ENCODE results near the gene SIK3.

The SIK3 gene

DNA sequence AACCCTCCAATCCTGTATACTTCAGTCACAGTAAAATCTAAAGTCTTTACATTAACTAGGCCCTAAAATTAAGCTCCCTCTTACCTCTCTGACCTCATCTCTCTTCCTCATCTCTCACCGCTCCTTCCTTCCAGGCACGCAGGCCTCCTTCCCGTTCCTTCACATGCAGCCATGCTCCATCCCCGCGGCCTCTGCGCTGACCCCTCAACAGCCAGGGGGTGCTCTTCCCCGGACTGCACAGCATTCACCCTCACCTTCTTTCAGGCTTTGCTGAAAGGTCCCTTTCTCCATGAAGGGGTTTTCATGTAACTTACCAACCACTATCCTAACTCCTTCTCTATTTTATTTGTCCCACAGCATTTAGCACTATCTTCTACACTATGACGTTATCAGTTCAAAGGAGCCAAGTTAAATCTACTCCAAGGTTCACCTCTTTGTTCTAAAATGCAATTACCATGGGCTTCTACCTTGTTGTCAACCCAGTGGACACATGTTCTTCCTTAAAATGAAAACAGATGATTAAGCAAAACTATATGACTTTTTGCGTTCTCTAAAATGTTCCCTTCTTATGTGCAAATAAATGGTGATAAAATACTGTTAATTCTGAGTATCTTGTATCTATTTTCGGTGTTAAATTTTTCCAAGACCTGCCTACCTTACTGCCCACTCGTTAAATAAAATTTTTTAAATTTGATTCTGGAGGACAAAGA lies 203.0 kb downstream of the SIK3 start:
- no peak for DNase-seq (ENCODE audit: low read depth in 3 of 3)

DNA sequence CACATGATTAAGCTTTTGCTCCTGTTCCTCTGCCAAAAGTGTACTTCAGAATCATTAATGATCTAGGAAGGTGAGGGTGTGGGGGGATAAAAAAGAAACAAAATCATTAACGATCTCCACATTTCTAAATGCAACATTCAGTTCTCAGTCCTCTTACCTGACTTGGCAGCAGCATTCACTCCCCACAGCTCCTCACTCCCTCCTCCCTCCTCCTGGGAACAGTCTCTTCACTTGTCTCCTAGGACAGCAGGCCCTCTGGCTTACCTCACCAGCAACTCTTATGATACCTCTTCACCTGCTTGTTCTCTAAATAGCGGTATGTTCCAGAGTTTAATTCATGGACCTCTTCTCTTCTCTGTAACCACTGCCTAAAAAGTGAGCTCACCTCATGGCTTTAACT lies 204.3 kb downstream of the SIK3 start:
- no peak for DNase-seq (ENCODE audit: low read depth in 3 of 3)

GRCh38 chr11:116893437-116893836 lies 204.8 kb downstream of the SIK3 start:
- DNase-seq (ENCODE audit: low read depth in 3 of 3) = no peak

- no peak for DNase-seq (ENCODE audit: low read depth in 3 of 3)
Observed at GRCh38 chr11:116892374-116892773, 205.9 kb downstream of the SIK3 start.

- no peak for DNase-seq (ENCODE audit: low read depth in 3 of 3)
Observed at GRCh38 chr11:116891746-116892145, 206.5 kb downstream of the SIK3 start.

DNA sequence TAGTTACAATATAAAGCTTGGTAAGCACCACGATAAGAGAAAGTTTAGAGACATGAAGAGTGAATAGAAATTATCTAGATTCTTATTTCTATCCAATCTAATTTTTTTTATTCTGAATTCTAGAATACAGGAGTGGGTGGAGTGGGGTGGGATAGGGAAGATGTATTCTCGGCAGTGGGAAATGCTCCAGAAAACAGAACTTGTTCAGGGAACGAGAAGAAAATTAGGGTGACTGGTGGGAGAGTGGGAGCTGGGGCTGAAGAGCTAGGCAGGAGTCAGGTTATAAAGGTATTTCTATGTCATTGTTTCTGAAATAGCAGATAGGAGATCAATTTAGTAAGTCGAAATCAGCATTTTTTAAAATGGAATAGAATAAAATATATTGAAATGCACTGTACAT lies 207.6 kb downstream of the SIK3 start:
- no peak for DNase-seq (ENCODE audit: low read depth in 3 of 3)

- DNase-seq (ENCODE audit: low read depth in 3 of 3) = no peak
Observed at GRCh38 chr11:116890193-116890592, 208.0 kb downstream of the SIK3 start.

DNA sequence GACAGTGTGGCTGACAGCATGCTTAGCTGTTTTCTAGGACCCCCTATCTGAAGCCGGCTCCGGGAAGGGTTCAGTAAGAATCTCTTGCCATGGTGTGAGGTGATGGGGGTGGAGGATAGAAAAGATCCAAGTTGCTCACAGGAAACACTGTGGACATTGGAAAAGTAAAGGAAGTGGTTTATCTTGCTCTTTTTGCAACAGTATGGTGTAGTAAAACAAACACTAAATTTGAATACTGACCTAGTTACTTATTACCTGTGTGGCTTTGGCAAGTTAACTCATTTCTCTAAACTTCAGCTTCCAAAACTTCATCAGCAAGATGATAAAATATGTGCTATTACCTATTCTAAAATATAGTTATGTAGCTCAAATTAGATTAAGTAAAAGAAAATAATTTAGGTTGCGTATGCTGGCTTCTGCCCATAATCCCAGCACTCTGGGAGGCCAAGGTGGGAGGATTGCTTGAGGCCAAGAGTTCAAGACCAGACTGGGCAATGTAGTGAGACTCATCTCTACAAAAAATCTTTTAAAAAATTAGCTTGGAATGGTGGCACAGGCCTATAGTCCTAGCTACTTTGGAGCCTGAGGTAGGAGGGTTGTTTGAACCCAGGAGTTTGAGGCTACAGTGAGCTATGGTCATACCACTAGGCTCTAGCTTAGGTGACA lies 209.2 kb downstream of the SIK3 start:
- DNase-seq (ENCODE audit: low read depth in 3 of 3) = no peak

GRCh38 chr11:116888024-116888423 lies 210.2 kb downstream of the SIK3 start:
- no peak for DNase-seq (ENCODE audit: low read depth in 3 of 3)

- DNase-seq (ENCODE audit: low read depth in 3 of 3) = no peak
Observed at GRCh38 chr11:116885951-116886655, 212.1 kb downstream of the SIK3 start.

- peak in 1 of 3 donors; percentile 8 for DNase-seq (ENCODE audit: low read depth in 3 of 3)
Observed at GRCh38 chr11:116882386-116882785, 215.8 kb downstream of the SIK3 start.

DNA sequence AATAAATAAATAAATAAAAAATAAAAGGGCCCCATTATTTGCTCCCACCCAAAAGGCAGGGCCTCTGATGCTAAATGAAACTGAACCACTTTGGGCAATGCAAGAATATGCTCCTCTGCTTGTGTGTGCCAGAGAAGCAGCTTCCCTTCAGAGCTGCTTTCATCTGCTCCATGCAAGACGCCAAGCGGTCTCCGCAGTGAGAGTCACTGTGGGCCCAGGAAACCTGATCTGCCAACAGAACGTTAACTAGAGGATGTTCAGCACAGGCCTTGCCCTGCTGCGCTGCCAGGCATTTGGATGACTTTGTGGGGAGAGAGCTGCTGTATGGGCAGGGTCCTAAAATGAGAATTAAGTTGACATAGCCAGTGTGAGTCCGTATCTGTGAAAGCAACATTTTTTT lies 217.1 kb downstream of the SIK3 start:
- DNase-seq (ENCODE audit: low read depth in 3 of 3) = no peak

DNA sequence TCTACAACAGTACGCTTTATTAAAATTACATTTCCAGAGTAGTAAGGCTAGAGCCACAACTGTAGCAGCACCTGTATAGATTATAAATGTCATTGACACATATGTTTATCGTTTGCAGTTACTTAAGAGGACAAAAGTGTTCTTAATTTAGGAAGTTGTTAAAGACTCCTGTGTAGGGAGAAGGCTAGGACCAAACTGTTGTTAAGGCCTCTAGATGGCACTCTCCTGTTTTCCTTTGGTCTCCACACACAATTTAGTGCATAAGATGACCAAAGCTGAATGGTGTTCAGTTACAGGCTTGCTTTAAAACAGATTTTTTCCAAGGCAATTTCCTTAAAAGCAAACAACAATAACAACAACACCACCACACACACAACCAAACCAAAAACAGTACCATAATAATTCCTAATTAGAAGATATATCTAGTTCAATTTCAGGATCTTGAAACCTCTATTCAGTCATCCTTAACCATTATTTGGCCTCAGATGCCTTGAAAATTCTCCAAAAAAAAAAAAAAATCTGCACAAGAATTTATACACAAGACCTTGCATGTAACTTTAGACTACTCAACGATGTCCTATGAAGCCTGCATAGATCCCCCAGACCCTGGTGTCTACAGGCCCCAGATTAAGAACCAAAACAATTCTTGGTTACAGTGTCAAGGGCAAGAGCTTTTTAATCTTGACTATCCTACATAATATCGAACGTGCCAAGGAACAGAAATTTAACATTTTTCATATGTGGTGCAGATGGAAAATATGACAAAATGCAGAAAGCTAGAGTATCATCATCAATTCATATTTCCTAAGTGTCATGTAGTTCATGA lies 218.2 kb downstream of the SIK3 start:
- no peak for DNase-seq (ENCODE audit: low read depth in 3 of 3)

- no peak for DNase-seq (ENCODE audit: low read depth in 3 of 3)
Observed at GRCh38 chr11:116876656-116877055, 221.6 kb downstream of the SIK3 start.

DNA sequence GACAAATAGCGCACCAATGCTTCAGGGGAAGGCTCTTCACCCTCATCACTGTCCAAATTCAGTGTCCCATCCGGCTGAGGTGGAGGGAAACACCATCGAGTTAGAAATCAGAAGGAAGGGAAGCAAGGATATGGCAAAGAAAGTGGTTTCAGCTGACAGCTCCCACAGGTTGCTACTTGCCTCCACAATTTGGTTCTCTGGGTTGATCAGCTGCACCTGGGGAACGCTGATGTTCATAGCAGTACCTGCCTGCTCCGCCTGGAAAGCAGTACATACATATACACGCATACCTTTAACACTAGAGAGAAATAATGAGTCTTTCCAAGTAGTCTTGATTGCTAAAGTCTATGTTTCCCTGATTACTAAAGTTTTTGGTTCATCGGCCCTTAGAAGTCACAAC lies 223.0 kb downstream of the SIK3 start:
- DNase-seq (ENCODE audit: low read depth in 3 of 3) = no peak

DNA sequence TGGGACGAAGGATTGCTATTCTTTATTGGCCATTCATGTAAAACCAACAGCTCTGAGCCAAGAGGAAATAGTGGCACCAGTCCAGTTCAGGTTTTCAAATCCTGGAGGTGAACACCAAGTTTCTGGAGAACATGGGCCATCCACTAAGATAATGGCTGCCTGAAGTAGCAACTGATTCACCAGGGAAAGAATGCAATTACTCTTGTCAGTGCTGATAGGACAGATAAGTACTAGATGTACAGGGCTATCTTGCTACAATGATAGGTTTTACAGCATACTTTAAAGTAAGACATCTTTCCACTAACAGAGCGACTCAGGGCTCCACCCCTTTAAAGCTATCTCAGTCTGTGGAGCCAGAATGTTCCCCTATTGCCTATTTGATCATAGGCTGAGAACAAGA lies 224.0 kb downstream of the SIK3 start:
- DNase-seq (ENCODE audit: low read depth in 3 of 3) = no peak

DNA sequence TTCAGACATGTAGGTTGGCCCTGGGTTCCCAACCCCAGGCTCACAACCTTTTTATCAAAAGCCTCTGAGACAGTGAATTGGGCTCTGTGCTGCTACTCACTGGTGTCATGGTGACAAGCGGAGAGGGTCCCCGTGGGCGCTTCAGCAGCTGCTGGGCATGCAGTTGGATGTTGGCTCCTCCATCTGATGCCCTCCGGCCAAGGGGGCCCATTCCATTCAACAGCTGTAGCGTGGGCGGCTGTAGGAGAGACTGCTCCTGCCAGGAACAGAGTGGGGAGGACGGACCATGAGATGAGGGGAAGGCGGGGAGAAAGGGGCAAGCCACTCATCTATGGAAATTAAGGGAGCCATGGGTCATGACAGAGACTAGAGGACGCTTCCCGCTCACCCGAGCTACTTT lies 224.8 kb downstream of the SIK3 start:
- DNase-seq (ENCODE audit: low read depth in 3 of 3) = no peak

DNA sequence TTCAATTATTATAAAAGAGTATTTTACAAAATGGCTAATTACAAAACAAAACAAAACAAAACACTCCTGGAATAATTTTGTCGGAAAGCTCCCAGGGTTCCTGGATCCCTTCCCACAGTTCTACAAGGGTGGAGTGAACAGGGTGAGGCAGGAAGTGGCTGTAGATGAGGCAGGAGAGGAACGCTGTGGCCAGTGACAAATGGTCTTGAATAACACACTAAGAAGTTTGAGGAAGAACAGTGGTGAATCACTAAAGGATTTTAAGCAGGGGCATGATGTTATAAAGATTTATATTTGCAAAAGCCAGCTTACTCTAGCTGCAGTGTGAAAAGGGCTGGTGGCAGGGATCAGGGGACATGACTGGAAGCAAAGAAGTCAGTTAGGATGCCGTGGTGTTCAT lies 227.0 kb downstream of the SIK3 start:
- DNase-seq (ENCODE audit: low read depth in 3 of 3) = no peak

DNA sequence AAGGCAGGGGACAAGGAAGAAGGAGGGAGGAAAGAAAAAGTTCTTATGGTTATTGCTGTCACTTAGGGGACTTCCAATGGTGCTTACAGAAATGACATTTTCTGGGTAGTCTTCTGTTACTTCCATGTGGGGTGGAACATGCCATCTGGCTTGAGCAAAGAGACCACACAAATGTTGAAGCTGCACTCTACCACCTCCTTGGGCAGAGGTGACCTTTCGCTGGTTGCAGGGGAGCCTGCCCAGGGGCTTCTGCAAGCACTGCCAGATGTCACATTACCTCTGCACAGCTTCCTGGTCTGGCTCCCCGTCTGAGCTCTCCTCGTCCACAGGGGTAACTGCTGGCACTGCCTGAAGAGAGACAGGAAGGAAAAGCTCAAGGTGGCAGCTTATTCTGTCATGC lies 228.2 kb downstream of the SIK3 start:
- DNase-seq (ENCODE audit: low read depth in 3 of 3) = no peak

DNA sequence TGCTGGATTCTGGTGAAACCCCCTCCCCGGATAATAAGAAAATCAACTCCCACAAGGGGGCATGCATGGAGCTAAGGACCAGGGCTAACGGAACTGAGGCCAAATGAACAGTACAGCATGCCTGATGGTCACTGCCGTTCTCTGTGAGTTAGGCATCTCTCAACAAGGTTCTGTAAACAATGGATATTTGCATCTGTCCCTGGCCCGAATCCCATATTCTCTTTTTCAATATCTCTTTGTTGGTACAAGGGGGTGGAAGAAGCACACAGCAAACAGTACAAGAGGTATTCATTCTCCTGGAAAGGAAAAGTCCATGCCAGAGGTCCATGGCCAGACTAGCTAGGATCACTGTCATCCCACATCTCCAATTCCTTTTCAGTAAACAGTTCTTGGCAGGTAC lies 228.6 kb downstream of the SIK3 start:
- DNase-seq (ENCODE audit: low read depth in 3 of 3) = no peak

GRCh38 chr11:116868066-116868465 lies 230.2 kb downstream of the SIK3 start:
- DNase-seq (ENCODE audit: low read depth in 3 of 3) = no peak

GRCh38 chr11:116867619-116868018 lies 230.6 kb downstream of the SIK3 start:
- DNase-seq (ENCODE audit: low read depth in 3 of 3) = no peak
